ENCODE measurements around the gene HNRNPD. TPM values are rescaled to one million over a fixed set of nuclear protein-coding genes. Genes with fewer than 3 reads are reported as not detected.

HNRNPD gene
- total and polyA plus RNA-seq, 2 experiments from 2014 or later = 245 to 768 TPM

- Histone ChIP-seq H3K27ac (ENCODE audit: low read depth) (no peak overlapping the region), H3K4me2 (no peak overlapping the region), H3K4me3 (no peak overlapping the region), H3K9me2 (ENCODE audit: insufficient read depth) (no peaks in the 10 kb centered on the region; the same call in 1 of the 2 replicates), H3K4me1 (ENCODE audit: insufficient read depth) (no peaks in the 10 kb centered on the region), H3K36me3 (ENCODE audit: insufficient read depth) (no peaks in the 10 kb centered on the region), H3F3A (replicated peaks; ENCODE audit: low read depth) (no peaks in the 10 kb centered on the region), H4K20me1 (replicated peaks; ENCODE audit: insufficient read depth) (no peaks in the 10 kb centered on the region), H3K27me3 (ENCODE audit: insufficient read depth) (no peaks in the 10 kb centered on the region), H3K79me2 (replicated peaks; ENCODE audit: insufficient read depth) (no peaks in the 10 kb centered on the region), H2AFZ (peak overlapping the region; percentile 63)
- Mint-ChIP-seq H3K4me3 (no peak overlapping the region), H3K4me1 (no peaks in the 10 kb centered on the region), H3K27ac (no peak overlapping the region), H3K36me3 (ENCODE audit: low read depth) (no peaks in the 10 kb centered on the region), H3K9me3 (no peaks in the 10 kb centered on the region; the same call in 2 of the 3 replicates), H3K27me3 (ENCODE audit: insufficient read depth, low read depth, poor library complexity) (peaks cover 2% of the 10 kb centered on the region)
- ATAC-seq (no peak), DNase-seq (ENCODE audit: low spot score) (peak; percentile 21)
- TF ChIP-seq EZH2 (IDR thresholded peaks at IDR 0.05; ENCODE audit: low read depth, unreplicated experiment) (no peak), NANOG (IDR thresholded peaks at IDR 0.05; ENCODE audit: borderline replicate concordance) (no peak), REST (IDR thresholded peaks at IDR 0.05; ENCODE audit: unreplicated experiment) (no peak), ZNF114 (CRISPR knock-in tag; IDR thresholded peaks at IDR 0.05) (no peak), POLR2AphosphoS5 (IDR thresholded peaks at IDR 0.05; ENCODE audit: low read depth) (no peak), JUNB (IDR thresholded peaks at IDR 0.05; ENCODE audit: unreplicated experiment) (no peak), ZNF462 (CRISPR knock-in tag; IDR thresholded peaks at IDR 0.05) (no peak), STAT1 (IDR thresholded peaks at IDR 0.05; ENCODE audit: unreplicated experiment) (no peak), CTCF (conservative IDR thresholded peaks at IDR 0.05; ENCODE audit: low read depth in 2 of 2) (no peak), ZNF331 (CRISPR knock-in tag; IDR thresholded peaks at IDR 0.05; ENCODE audit: low read depth) (no peak), ETS1 (IDR thresholded peaks at IDR 0.05) (no peak), CREB1 (CRISPR knock-in tag; IDR thresholded peaks at IDR 0.05; ENCODE audit: low read depth) (no peak), EZH2phosphoT487 (IDR thresholded peaks at IDR 0.05; ENCODE audit: unreplicated experiment) (no peak)
Measured at GRCh38 chr4:82402196-82402775, 28.5 kb upstream of the HNRNPD start.

Data from GM23338 (cell line).